Heart left ventricle (tissue), 16 donors: ENCODE data around the gene B3GAT3. TPM values are rescaled to one million over a fixed set of nuclear protein-coding genes. Genes with fewer than 3 reads are reported as not detected.
"Not testable (repeated sequence)": the region's sequence is repeated elsewhere in the genome, so short reads cannot be mapped to it uniquely, and the experiment has no call there.

Source experiments
- ATAC-seq, 4 donors: fragments of 200-7000 bp; cut with Tn5 transposase; one replicate each; pipeline ENCODE4 v1.9.1; 2020 to 2022; ENCODE audit warnings: moderate library complexity in 4 of 4, mild to moderate bottlenecking in 3 of 4, moderate number of reproducible peaks in 1 of 4
- DNase-seq, 5 donors: peaks; one replicate each; pipeline ENCODE4 v3.0.0-alpha.2; 2020
- H3K27ac ChIP-seq, 12 donors: fragments of 200-600 bp; sonication (generic) in 4 of 12; one replicate each; pipeline versions ENCODE4 v1.5.0 to v1.8.0; 2016 to 2022; ENCODE audit warnings: mild to moderate bottlenecking in 2 of 12
- H3K27me3 ChIP-seq, 9 donors: fragments of 200-600 bp; sonication (generic) in 2 of 9; one replicate each; pipeline versions ENCODE4 v1.5.1 to v1.8.0; 2016 to 2022; ENCODE audit warnings: mild to moderate bottlenecking in 3 of 9
- H3K36me3 ChIP-seq, 9 donors: fragments of 200-600 bp; sonication (generic) in 2 of 9; one replicate each; pipeline versions ENCODE4 v1.5.0 to v1.8.0; 2018 to 2022; ENCODE audit warnings: mild to moderate bottlenecking in 2 of 9
- H3K4me1 ChIP-seq, 12 donors: fragments of 200-600 bp; sonication (generic) in 4 of 12; one replicate each; pipeline versions ENCODE4 v1.5.0 to v1.8.0; 2016 to 2022; ENCODE audit warnings: mild to moderate bottlenecking in 3 of 12
- H3K4me3 ChIP-seq, 12 donors: fragments of 200-600 bp; sonication (generic) in 4 of 12; one replicate each; pipeline versions ENCODE4 v1.5.0 to v1.8.0; 2017 to 2022; ENCODE audit warnings: mild to moderate bottlenecking in 9 of 12, moderate library complexity in 4 of 12
- H3K9me3 ChIP-seq, 12 donors: fragments of 200-600 bp; sonication (generic) in 4 of 12; one replicate each; pipeline versions ENCODE4 v1.5.0 to v1.8.0; 2016 to 2022; ENCODE audit warnings: mild to moderate bottlenecking in 1 of 12
- POLR2A ChIP-seq, 2 donors: fragments of 450-650 bp; IDR thresholded peaks; one replicate each; pipeline ENCODE4 v1.6.1; 2017; ENCODE audit warnings: antibody characterized with exemption in 2 of 2, mild to moderate bottlenecking in 2 of 2, moderate library complexity in 2 of 2
- WGBS, 4 donors: extraction: QIAGEN DNeasy Blood & Tissue Kit in 2 of 4; methylation state at CpG; one replicate each; pipeline versions ENCODE4 v1.1.5 to v1.1.7; 2013 to 2018; 5-methylcytosine and 5-hydroxymethylcytosine counted together
- intact Hi-C, 10 donors: fragments of 100-400 bp; cut with DNase I; formaldehyde crosslinking; loops; one replicate each; pipeline versions ENCODE4 v1.11.1 to v1.14.2; 2022
- polyA plus RNA-seq, 2 donors: library from polyadenylated mRNA; stranded (reverse); fragments of 200-250 nt; gene quantifications; one replicate each; pipeline ENCODE4 v1.2.3, GENCODE V29; 2013
- total RNA-seq, 9 donors: library from RNA; depleted of rRNA in 2 of 9; stranded (reverse); fragments of >200 nt in 2 of 9; fragmentation: NEBNext Ultra II Directional in 3 of 9; extraction: Animal tissue kit (Norgen Biotek cat#: 25700) in 3 of 9; gene quantifications; one replicate each; pipeline versions ENCODE4 v1.1.0 to v1.2.4, GENCODE V29; 2016 to 2023
- TF ChIP-seq, protein P1 (sequence below), 12 donors: fragments of 200-600 bp; sonication (generic) in 4 of 12; IDR thresholded peaks; one replicate each; pipeline versions ENCODE4 v1.5.0 to v1.8.0; 2018 to 2022; ENCODE audit warnings: antibody characterized with exemption in 12 of 12, mild to moderate bottlenecking in 5 of 12
- donor health status: ischemic (EF 13 %, LVEDD 7.1; RV severe dilation, severe dysfunction).
- donor health status: healthy with polysubstance abuse.
- donor health status: DM: no; HTN: yes; CAD: no.
- donor health status: DM: no; HTN: no; CAD: no.
- donor health status: ischemic (EF 25% LVEDD 6.9; RV normal size, moderate dysfunction).
- donor health status: ischemic (EF 25% LVEDD 5.7; RV mildly dilated, moderate dysfunction).
- donor health status: healthy.
- donor health status: DM: yes; HTN: yes; CAD: no.
- donor health status: ischemic (EF 35%, LVEDD 5.7; RV mildly dilated, moderate dysfunction).
- donor health status: nonischemic (EF 11% LVEDD 7.7; RV severe dilation, severe dysfunction).
- donor health status: DM: yes; HTN: yes; CAD: no.
- donor health status: PGD.
- donor health status: ischemic (EF 29% LVEDD 5.4; RV normal size, mild dysfunction).
- donor health status: nonischemic (EF 23%, LVEDD 6.1; RV moderate dilation, normal function).

Gene B3GAT3
- total and polyA plus RNA-seq, 11 donors = 9.2 to 38.1 (median 13.1) TPM

DNA sequence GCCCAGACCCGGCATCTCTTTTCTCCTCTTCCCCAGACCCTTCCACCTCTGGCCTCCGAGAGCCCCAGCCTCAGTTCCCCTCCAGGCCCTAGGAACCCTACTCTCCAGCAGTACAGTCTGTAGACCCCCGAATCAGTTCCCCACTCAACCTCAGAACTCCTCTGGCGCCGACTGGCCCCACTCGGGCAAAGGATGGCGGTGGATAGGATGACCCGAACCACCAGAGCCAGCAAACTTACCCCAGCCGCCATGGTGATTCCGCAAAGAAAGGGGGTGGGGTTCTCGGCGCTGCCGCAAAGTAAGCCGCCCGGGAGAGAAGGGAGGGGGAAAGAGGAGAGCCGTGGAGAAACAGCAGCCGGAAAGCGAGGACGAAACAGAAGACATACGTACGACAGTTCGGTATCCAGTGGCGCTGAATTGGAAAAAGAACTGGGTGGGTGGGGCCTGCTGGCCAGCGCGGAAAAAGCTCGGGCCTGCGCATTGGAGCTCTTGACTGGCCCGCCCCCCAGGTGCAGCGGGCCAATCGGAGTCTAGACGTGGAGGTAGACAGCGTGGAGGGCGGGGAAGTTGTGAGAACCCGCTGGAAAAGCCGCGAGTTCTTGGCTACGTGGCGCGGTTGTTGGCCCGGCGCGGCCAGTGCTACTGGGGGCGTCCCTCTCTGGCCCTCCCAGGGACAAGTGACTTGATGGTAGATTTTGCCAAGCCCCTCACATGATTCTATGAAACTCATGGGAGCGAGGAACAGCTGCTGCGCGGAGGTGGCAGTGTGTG lies 48.0 kb downstream of the B3GAT3 start, which contains the start of gene EEF1G:
EEF1G (minus strand) TSS at position 300 of the 771 bp plus-strand sequence; CDS start at position 251, 49 bp downstream.
- Histone ChIP-seq H3K9me3 (no peaks in the 10 kb centered on the region), H3K27ac (peak within 1 kb of the TSS; percentile 61 to 98 (median 94)), H3K36me3 (peaks cover 0 to 72% (median 60%) of the 10 kb centered on the region in 9 donors), H3K4me3 (peak within 1 kb of the TSS; percentile 58 to 95 (median 76)), H3K4me1 (peaks cover 7 to 72% (median 44%) of the 10 kb centered on the region in 12 donors), H3K27me3 (no peaks in the 10 kb centered on the region)
- WGBS, 4 donors = 0 to 1% (median 0%) methylated on average over 42 to 46 of the region's 46 CpGs
- TF ChIP-seq POLR2A (IDR thresholded peaks at IDR 0.05) = peak; percentile 33 to 95
- TF ChIP-seq, protein P1, sequence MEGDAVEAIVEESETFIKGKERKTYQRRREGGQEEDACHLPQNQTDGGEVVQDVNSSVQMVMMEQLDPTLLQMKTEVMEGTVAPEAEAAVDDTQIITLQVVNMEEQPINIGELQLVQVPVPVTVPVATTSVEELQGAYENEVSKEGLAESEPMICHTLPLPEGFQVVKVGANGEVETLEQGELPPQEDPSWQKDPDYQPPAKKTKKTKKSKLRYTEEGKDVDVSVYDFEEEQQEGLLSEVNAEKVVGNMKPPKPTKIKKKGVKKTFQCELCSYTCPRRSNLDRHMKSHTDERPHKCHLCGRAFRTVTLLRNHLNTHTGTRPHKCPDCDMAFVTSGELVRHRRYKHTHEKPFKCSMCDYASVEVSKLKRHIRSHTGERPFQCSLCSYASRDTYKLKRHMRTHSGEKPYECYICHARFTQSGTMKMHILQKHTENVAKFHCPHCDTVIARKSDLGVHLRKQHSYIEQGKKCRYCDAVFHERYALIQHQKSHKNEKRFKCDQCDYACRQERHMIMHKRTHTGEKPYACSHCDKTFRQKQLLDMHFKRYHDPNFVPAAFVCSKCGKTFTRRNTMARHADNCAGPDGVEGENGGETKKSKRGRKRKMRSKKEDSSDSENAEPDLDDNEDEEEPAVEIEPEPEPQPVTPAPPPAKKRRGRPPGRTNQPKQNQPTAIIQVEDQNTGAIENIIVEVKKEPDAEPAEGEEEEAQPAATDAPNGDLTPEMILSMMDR (IDR thresholded peaks at IDR 0.05) = no peak
- intact Hi-C loops = loop anchor here in 3 of 10 donors (1.0 to 2.0 kb wide), 4 partner anchors 13 to 27 kb away; partner anchors contain the start of genes TUT1 (in 2 of the 3) and AHNAK (in 1 of the 3)
- DNase-seq (peak; percentile 98 to 99 (median 99)), ATAC-seq (peak; percentile 95 to 97 (median 96))

DNA sequence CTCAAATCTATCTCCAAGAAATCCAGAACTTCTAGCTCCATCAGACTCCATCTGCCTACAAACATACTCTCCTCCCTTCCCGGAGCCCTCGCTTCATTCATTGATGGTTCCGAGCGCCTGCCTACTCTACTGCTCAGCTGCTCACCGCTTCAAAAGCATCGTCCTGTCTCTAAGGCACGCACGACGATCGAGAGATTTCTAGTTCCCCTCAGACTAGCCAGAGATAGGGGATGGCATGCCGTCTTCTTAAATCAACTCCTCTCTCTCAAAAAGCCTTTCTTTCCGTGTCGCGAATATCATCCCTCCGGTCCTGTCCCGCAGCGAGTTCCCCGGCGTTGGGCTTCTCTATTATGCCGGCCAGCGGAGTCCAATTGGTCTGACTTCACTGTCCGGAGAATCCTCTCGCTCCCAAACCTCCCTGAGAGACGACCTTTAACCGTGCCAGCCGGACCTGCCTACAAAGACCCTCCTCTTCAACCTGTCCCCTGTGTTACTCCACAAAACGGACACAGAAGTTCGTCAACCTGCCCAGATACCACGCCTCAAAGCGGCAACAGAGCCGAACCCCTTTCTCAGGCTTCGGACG lies 48.7 kb downstream of the B3GAT3 start:
- Histone ChIP-seq H3K9me3 (no peaks in the 10 kb centered on the region), H3K4me1 (peaks cover 7 to 67% (median 44%) of the 10 kb centered on the region in 12 donors), H3K4me3 (peak overlapping the region; percentile 58 to 95 (median 76)), H3K36me3 (peaks cover 0 to 72% (median 60%) of the 10 kb centered on the region in 9 donors), H3K27me3 (no peaks in the 10 kb centered on the region), H3K27ac (peak overlapping the region; percentile 19 to 97 (median 80))
- 0 to 1% (median 1%) methylated on average over 33 of the region's 33 CpGs for WGBS, 4 donors
- ATAC-seq (peak in 1 of 4 donors; percentile 4), DNase-seq (no peak)
- TF ChIP-seq, protein P1 (IDR thresholded peaks at IDR 0.05) = no peak
- TF ChIP-seq POLR2A (IDR thresholded peaks at IDR 0.05) = no peak
- intact Hi-C loops = loop anchor here in 1 of 10 donors (1.0 kb wide), 1 partner anchor 13 kb away; no protein-coding TSS in a partner anchor

DNA sequence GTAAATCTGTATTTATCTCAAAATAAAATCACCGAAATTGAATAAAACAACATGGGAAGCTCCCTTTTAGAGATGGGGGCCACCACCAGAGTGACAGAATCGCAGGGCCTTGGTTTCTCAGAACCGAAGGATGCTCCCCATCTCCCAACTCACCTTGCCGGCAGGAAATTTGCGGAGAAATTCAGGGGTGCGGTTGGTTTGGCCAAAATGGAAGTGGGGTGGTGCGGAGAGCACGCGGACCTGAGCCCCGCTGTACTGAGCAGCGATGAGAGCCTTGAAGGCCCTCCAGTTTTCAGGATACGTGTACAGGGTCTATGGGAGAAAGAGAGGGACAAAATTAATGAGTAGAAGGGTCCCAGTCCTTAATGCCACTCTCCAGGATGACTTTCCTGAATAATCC lies 49.4 kb downstream of the B3GAT3 start:
- Histone ChIP-seq H3K27me3 (no peaks in the 10 kb centered on the region), H3K36me3 (peaks cover 0 to 72% (median 63%) of the 10 kb centered on the region in 9 donors), H3K4me1 (peaks cover 7 to 67% (median 44%) of the 10 kb centered on the region in 12 donors), H3K9me3 (no peaks in the 10 kb centered on the region), H3K27ac (peak overlapping the region in 8 of 12 donors; percentile 4 to 97 (median 83)), H3K4me3 (peak overlapping the region; percentile 58 to 95 (median 76))
- ATAC-seq = no peak
- TF ChIP-seq, protein P1 (IDR thresholded peaks at IDR 0.05) = no peak
- TF ChIP-seq POLR2A (IDR thresholded peaks at IDR 0.05) = no peak
- WGBS, 4 donors = 71 to 78% (median 73%) methylated on average over 12 of the region's 12 CpGs
- intact Hi-C loops = no loop called here
- no peak for DNase-seq

DNA sequence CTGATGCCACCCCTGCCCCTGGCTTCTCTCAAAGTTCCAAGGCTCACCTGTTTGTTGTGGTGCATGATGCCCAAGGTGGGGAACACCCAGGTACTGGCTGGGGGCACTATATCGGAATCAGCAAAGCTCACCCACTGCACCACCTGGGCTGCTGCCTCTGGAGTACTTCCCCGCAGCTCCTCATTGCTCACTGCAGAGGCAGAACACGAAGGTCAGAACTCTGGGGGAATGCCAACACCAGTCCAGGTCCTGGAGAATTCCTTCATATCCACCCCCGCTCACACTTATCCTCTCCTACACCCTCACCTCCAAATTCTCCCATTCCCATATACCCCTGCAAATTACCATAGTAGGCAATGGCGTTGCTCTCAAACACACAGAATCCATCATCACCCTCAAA lies 50.3 kb downstream of the B3GAT3 start:
- 67 to 81% (median 77%) methylated on average over 5 of the region's 5 CpGs for WGBS, 4 donors
- ATAC-seq, H3K4me3 ChIP-seq, intact Hi-C loops, H3K9me3 ChIP-seq, DNase-seq, H3K27me3 ChIP-seq: not testable (repeated sequence)
- Histone ChIP-seq H3K27ac (peak overlapping the region in 2 of 12 donors; percentile 88 to 97), H3K36me3 (peaks cover 0 to 73% (median 65%) of the 10 kb centered on the region in 9 donors), H3K4me1 (peaks cover 7 to 62% (median 42%) of the 10 kb centered on the region in 12 donors)

DNA sequence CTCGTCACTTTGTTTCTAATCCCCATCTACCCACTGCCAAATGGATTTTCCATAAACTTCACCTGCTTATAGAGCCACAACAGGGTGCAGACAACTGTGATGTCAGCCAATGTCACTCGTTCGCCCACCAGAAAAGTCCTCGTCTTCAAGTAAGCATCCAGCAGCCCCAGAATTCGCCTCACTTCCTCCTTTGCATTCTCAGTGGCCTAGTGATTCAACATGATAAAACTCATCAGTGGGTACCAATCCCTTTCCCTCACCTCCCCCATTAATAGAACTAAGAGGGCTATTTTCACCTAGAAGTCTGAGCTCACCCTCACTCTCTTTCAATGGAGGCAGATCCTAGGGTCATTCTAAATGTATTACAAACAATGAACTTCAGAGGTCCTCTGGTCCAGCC lies 50.9 kb downstream of the B3GAT3 start:
- intact Hi-C loops, H3K27me3 ChIP-seq, H3K9me3 ChIP-seq, H3K4me3 ChIP-seq, DNase-seq, ATAC-seq: not testable (repeated sequence)
- Histone ChIP-seq H3K36me3 (peaks cover 0 to 73% (median 65%) of the 10 kb centered on the region in 9 donors), H3K27ac (peak overlapping the region in 1 of 12 donors; percentile 15), H3K4me1 (peaks cover 7 to 56% (median 38%) of the 10 kb centered on the region in 12 donors)
- WGBS, 4 donors = 92 to 97% (median 94%) methylated on average over 5 of the region's 5 CpGs
